ENCODE data around the gene PUM1.

Gene PUM1

GRCh38 chr1:30904191-30904961 is 161.1 kb downstream of the PUM1 start:
- no peak for FAIRE-seq

GRCh38 chr1:30903343-30904034 is 162.0 kb downstream of the PUM1 start:
- no peak for FAIRE-seq

GRCh38 chr1:30902593-30903290 is 162.8 kb downstream of the PUM1 start:
- FAIRE-seq, result no peak

- no peak for FAIRE-seq
These were observed 163.5 kb downstream of the PUM1 start for GRCh38 chr1:30901798-30902581.

- no peak for FAIRE-seq
These were observed 164.5 kb downstream of the PUM1 start for GRCh38 chr1:30900931-30901560.

- no peak for FAIRE-seq
These were observed 165.0 kb downstream of the PUM1 start for GRCh38 chr1:30900486-30900885.

- no peak for FAIRE-seq
These were observed 165.7 kb downstream of the PUM1 start for GRCh38 chr1:30899577-30900389.

- FAIRE-seq, result no peak
These were observed 167.3 kb downstream of the PUM1 start for GRCh38 chr1:30898031-30898815.

GRCh38 chr1:30896905-30897304 is 168.6 kb downstream of the PUM1 start:
- FAIRE-seq, result no peak

- no peak for FAIRE-seq
These were observed 169.4 kb downstream of the PUM1 start for GRCh38 chr1:30895944-30896660.

GRCh38 chr1:30895382-30895943 is 170.1 kb downstream of the PUM1 start:
- no peak for FAIRE-seq

GRCh38 chr1:30894508-30894973 is 171.0 kb downstream of the PUM1 start:
- no peak for FAIRE-seq

GRCh38 chr1:30893776-30894507 is 171.6 kb downstream of the PUM1 start:
- no peak for FAIRE-seq

- no peak for FAIRE-seq
These were observed 172.8 kb downstream of the PUM1 start for GRCh38 chr1:30892671-30893073.

GRCh38 chr1:30891227-30891552 is 174.3 kb downstream of the PUM1 start:
- FAIRE-seq, result no peak

- FAIRE-seq, result no peak
These were observed 174.9 kb downstream of the PUM1 start for GRCh38 chr1:30890502-30891226.

GRCh38 chr1:30889511-30889910 is 176.0 kb downstream of the PUM1 start:
- no peak for FAIRE-seq

GRCh38 chr1:30888975-30889374 is 176.5 kb downstream of the PUM1 start:
- FAIRE-seq, result no peak
